ENCODE measurements around the gene AOPEP.

Gene AOPEP

GRCh38 chr9:95132366-95133324 lies 406.1 kb downstream of the AOPEP start:
- DNase-seq: no peak

GRCh38 chr9:95133325-95133705 lies 406.8 kb downstream of the AOPEP start:
- DNase-seq: no peak

DNA sequence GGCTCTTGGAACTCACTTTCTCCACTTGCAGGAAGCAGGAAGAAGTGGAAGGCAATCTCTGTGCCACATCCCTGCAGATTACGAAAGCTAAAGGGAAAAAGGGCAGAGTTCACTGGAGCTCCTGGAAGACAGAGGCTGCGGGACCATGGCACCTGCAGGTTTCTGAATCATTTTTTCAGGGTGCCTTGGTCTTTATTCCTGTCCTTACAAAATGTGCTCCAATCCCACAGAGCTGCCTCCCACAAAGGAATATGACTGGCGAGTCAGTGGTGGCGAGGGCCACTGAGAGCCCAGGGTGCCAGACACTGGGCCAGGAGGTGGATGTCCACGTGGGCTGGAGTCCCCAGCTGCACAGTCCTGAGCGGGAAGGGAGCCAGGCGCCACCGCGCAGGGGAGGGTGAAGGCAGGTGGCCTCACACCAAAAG lies 408.0 kb downstream of the AOPEP start:
- no peak for DNase-seq

DNA sequence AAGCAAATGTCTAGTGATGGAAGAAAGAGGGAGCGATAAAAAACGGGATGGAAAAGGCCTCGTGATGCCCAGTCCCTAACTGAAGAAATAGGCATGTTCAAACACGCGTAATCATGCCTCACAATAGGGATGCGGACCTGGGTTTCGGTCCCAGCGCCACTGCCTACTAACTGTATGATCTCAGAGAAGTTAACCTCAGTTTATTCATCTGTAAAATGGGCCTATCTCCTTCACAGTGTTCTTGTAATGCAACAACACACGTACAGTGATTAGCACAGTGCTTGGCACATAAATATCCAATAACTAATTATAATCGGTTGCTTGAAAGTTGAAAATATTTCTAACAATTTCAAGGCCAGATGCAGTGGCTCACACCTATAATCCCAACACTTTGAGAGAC lies 409.3 kb downstream of the AOPEP start:
- DNase-seq: no peak
